NCI-H2107 treated with DMSO at 0.1 percent for 48 hours (cell line): ENCODE measurements around the gene PERM1.

Experiments used
- DNase-seq: peaks from one replicate; lab custom pipeline; 2025; ENCODE audit not compliant: unreplicated experiment; lab: John Stamatoyannopoulos, UW

The PERM1 gene

GRCh38 chr1:966135-966703 lies 15.7 kb downstream of the PERM1 start, which contains the start of gene PLEKHN1:
PLEKHN1 (plus strand) TSS chr1:966482; CDS start chr1:966532, 50 bp downstream.
- no peak for DNase-seq

DNA sequence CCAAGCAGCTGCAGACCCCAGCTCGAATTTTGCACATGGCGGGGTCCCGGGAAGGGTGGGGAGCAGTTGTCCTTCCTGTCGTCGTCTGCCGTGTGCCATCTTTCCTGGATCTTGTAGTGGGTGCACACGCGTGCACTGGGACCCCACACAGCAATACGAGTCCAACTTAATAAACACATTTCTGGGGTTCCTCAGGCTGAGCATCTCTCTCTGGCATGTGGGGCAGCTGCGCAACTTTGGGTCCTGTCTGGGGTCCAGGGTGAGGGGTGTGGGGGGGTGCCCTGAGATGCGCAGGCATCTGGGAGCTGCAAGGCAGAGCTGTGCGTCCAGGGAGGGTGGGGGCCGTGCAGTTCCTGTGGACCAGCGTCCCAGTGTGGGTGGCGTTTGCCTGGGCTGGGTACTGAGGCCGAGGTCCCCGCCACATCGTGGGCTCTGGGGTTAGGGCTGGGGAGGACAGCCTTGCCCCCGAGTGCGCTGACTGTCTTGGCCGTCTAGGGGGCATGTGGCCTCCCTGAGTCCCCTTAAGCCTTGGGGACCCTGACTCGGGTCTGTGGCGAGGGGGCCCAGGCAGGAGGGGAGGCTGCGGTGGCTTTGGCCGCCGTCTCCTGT lies 16.3 kb downstream of the PERM1 start:
- DNase-seq: no peak

DNA sequence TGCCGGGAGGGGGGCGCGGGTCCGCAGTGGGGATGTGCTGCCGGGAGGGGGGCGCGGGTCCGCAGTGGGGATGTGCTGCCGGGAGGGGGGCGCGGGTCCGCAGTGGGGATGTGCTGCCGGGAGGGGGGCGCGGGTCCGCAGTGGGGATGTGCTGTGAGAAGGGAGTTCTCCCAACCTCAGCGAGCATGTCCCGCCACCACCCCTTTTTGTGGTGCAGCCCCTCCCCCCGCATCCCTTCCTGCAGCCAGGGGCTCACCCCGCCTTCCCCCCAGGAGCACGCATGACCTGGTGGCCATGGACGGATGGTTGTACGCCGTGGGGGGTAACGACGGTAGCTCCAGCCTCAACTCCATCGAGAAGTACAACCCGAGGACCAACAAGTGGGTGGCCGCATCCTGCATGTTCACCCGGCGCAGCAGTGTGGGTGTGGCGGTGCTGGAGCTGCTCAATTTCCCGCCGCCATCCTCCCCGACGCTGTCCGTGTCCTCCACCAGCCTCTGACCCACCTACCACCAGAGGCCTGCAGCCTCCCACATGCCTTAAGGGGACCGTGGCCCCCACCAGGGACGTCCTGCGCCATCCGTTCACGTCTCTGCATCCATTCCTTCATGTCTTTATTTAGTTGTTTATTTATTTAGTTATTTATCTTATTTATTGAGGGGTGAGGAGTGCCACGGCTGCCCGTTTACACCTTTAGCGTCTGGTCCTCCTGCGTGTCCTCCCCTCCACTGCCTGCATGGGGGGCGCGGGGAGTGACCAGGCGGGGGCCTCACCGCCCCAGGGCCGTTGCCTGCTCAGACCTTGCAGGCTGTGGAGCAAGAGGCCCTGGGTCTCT lies 17.0 kb downstream of the PERM1 start:
- DNase-seq: no peak

DNA sequence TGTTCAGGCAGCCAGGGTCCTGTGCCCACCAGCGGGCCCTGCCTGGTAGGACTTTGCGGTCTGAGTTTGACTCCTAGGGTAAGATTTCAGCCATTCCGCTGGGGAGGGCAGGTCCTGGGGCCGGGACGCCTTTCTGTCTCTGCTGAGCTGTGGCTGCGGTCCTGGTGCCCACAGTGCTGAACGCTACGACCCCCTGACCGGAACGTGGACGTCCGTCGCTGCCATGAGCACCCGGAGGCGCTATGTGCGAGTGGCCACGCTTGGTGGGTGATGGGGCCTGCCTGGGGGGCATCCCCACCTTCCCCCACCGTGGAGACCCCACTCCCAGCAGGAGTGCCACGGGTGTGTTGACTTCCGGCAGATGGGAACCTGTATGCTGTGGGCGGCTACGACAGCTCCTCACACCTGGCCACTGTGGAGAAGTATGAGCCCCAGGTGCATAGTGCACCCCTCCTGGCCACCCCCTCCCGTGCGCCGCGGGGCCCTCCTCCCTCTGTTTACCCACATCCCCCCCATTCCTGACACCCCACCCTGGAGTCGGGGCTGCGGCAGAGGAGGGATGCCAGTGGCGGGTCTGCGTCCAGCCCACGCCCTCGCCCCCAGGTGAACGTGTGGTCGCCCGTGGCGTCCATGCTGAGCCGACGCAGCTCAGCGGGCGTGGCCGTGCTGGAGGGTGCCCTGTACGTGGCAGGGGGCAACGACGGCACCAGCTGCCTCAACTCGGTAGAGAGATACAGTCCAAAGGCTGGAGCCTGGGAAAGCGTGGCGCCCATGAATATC lies 18.0 kb downstream of the PERM1 start:
- DNase-seq: no peak

DNA sequence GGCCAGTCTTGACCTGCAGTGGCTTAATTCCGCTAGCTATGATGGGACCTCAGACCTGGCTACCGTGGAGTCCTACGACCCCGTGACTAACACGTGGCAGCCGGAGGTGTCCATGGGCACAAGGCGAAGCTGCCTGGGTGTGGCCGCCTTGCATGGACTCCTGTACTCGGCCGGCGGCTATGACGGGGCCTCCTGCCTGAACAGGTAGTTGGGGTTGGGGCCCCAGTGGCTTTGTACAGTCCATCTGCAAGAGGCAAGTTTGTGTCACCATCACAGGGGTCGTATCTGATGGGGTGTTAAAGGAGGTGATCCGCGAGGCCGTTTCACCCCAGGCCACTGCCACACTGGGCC lies 18.6 kb downstream of the PERM1 start:
- DNase-seq: no peak

GRCh38 chr1:962381-963300 lies 19.3 kb downstream of the PERM1 start:
- no peak for DNase-seq

GRCh38 chr1:961132-961669 lies 20.7 kb downstream of the PERM1 start:
- DNase-seq: no peak

DNA sequence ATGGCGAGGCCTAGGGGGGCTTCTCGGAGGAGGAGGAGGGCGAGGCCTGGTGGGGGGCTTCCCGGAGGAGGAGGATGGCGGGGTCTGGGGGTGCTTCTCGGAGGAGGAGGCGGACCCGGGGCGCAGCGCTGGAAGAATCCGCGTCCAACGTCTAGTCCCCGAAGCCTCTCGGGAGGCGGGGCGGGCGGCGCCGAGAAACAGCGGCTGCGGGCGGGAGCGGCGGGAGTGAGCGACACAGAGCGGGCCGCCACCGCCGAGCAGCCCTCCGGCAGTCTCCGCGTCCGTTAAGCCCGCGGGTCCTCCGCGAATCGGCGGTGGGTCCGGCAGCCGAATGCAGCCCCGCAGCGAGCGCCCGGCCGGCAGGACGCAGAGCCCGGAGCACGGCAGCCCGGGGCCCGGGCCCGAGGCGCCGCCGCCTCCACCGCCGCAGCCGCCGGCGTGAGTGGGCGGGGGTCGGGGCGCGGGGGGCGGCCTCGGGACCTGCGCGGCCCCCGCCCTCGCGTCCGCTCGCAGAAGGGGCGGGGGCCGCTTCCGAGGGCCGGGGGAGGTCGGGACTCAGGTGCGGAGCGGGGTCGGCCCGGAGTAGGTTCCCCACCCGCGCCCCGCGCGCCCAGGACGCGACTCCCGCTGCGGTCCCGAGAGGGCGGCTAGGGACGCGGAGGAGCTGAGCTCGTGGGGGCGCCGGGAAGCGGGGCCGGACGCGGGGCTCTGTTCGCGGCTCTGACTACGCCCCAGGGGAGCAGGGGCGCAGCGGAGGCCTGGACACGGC lies 21.3 kb downstream of the PERM1 start, which contains the start of gene KLHL17:
Gene KLHL17 (plus strand): TSS at position 222 of the 769 bp plus-strand sequence. CDS start 110 bp downstream, at position 332.
- no peak for DNase-seq

DNA sequence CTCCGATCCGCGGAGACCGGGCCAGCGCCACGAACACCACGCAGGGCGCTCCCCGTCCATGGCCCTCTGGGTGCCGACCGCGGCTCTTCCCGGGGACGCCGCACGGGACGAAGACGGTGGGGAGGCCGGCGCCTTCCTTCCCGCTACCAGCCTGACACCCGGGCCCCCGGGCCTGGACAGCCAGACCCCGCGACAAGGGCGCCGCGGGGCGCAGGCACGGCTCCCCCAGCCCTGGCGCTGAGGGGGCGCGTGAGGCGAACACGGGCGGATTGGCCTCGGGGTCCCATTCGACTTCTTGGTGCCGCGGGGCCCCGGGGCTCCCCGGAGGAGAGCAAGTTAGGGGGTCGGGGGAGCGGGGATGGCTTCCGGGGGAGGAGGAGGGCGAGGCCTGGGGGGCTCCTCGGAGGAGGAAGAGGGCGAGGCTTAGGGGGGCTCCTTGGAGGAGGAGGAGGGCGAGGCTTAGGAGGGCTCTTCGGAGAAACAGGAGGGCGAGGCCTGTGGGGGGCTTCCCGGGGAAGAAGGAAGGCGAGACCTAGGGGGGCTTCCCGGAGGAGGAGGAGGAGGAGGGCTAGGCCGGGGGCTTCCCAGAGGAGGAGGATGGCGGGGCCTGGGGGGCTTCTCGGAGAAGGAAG lies 22.0 kb downstream of the PERM1 start:
- DNase-seq: no peak

DNA sequence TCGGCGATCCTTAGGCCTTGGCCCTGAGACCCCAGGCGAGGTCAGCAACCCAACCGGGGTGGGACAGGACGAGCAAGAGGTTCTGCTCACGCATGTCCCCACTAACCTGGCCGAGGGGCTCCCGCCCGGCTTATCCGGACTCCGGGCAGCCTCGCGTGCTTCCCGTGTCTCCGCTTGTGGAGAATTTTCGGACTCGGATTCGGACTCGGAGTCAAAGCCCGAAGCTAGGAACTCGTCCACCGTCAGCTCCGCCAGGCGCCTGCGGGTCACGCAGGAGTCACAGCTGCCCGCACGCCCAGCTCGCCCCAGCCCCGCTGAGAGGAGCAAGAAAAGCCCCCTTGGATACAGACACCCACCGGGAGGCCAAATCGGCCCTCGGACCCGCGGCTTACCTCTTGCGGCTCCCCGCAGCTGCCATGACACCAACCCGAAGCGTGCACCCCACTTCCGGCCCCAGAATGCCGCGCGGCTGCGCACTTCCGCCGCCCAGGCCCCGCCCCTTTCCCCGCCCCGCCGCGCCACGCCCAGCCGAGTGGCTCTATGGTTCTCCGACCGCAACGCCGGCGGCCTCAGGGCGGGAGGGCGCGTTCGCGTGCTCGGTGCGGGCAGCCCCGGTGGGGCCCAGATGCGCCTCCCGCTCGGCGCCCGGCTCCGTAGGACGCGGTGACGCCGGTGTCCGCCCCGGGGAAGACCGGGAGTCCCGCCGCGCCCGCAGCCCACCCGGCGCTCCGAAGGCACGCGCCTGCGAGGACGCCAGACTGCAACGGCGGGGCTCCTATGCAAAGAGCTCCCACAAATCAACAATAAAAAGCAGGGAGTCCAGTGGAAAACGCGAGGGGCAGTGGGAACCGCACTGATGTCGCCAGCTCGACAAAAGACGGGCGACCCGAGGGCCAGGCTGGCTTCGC lies 22.8 kb downstream of the PERM1 start, which contains the start of gene NOC2L:
Gene NOC2L (minus strand): TSS at position 434 of the 908 bp plus-strand sequence. CDS start 16 bp downstream, at position 418.
- DNase-seq: no peak

DNA sequence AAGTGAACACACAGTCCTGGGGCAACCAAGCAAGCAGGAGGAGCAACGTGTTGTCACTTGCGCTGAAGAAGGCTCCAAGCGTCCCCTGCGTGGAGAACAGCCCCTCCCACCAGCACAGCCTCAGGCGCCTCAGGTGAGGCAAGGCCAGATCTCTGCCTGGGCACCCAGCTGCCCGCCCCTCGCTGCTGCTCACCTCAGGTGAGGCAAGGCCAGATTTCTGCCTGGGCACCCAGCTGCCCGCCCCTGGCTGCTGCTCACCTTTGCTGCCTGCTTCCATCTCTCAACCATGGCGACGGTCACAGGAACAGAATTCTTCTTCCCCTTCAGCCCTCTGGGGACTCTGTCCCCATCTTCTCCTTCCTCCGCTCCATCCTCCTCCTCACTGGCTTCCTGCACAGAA lies 25.3 kb downstream of the PERM1 start:
- DNase-seq: no peak

DNA sequence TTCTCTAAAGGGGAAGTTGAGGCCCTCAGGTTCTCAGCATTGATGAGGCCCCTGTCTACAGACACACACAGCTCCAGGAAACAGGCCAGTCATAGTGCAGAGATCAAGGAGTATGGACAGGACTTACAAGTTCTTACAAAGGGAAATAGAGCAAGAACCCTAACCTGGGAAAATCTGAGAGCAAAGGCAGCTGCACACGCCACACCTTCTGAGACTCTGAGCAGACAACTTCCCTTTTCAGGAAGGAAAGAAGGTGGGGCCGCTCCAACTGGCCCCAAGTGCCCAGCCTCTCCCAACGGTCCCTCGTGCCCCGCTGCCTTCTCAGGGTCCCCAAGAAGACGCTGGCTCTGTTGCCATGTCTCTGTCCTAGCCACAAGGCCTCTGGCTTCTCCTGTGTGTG lies 26.4 kb downstream of the PERM1 start:
- DNase-seq: no peak

DNA sequence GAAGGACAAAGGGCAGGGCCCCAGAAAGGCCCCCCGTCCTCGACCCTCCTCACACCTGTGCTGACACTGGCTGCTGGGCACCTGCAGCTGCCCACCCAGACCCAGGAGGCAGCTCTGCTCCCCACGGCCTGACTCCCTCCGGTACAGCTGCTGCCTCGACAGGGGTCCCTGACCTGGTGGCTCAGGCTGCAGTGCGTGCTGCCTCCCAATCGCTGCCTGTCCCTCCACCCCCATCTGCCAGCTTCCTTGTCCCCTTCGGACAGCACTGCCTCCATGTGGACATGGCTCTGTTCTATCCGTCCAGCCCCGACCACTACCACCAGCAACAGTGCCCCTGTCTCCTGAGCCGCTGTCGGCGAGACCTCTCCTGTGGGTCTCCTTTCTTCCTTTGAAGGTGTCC lies 27.0 kb downstream of the PERM1 start:
- DNase-seq: no peak

GRCh38 chr1:953524-954320 lies 28.2 kb downstream of the PERM1 start:
- no peak for DNase-seq

- no peak for DNase-seq
These were observed 29.3 kb downstream of the PERM1 start for GRCh38 chr1:952603-953002.

- no peak for DNase-seq
These were observed 29.7 kb downstream of the PERM1 start for GRCh38 chr1:952201-952600.

DNA sequence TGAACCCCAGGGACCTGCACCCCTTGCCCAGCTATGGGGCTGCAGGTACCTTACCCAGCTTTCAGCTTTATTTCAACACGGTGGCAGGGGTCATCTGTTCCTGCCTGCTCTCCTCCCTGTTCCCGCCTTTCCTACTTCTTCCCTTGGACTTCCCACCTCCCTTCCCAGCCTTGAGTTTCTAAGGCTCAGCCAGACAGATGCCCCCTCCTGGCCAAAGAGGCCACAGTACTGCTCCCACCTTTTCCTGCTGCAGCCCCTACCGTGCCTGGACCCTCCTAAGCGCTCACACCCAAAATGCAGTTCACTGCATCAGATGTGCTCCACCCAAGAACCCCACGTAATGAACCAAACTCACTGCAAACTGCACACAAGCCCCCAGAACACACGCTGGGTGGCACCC lies 30.5 kb downstream of the PERM1 start:
- no peak for DNase-seq
